HG03103 (cell line): ENCODE data around the gene PHLDA3.

Experiments used
- ATAC-seq: cut with Tn5 transposase; IDR thresholded peaks from one replicate; pipeline ENCODE4 v1.9.1; 2021; ENCODE audit warnings: low read depth; ENCODE audit not compliant: unreplicated experiment

Gene PHLDA3

GRCh38 chr1:201436969-201437368 lies 32.0 kb downstream of the PHLDA3 start:
- no peak for ATAC-seq

GRCh38 chr1:201436393-201436792 lies 32.6 kb downstream of the PHLDA3 start:
- no peak for ATAC-seq

DNA sequence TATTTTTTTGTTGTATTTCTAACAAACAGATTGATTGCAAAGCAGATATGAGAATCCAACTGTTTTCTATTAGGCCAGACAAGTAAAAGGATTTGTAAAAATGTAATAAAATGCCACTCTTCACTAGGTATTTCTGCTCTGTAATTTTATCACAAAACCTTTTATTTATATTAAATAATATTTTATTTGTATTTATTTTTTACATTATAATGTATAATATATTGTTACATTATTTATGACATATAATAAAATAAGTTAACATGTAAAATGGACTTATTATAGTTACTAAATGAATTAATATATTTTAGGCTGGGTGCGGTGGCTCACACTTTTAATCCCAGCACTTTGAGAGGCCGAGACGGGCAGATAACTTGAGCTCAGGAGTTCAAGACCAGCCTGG lies 34.7 kb downstream of the PHLDA3 start:
- ATAC-seq: no peak

DNA sequence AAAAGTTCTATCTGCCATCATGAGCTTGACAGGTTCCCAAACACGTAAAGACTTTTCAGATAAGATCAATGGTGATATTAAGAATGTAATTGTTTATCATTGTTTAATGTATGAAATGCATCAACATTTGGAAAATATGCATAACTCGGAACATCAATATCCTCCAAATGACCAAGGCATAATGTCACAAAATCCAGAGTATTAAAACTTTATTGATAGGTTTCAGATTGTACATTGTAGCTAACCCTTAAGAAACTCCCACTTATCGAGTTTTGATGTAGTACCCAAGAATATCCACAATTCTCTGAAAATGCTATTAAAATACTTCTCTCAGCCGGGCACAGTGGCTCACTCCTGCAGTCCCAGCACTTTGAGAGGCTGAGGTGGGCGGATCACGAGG lies 35.4 kb downstream of the PHLDA3 start:
- no peak for ATAC-seq

DNA sequence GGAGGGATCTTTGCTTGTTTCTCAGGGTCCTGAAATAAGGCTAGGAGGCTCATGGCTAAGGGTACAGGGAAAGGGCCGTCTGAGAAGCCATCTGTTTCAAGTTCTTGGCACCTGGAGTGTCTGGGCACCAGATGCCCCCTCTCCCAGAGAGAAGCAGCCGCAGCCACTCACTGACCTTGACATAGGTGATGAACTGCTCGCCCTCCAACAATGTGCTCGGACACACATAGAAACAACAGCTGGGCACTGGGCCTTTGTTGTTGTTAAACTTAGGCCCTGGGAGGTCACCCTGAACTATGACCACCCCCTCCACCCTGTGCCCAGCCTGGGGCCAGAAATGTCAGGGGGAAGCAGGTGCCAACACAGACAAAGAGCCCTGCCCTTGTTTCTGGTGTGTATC lies 38.2 kb downstream of the PHLDA3 start:
- ATAC-seq: no peak

DNA sequence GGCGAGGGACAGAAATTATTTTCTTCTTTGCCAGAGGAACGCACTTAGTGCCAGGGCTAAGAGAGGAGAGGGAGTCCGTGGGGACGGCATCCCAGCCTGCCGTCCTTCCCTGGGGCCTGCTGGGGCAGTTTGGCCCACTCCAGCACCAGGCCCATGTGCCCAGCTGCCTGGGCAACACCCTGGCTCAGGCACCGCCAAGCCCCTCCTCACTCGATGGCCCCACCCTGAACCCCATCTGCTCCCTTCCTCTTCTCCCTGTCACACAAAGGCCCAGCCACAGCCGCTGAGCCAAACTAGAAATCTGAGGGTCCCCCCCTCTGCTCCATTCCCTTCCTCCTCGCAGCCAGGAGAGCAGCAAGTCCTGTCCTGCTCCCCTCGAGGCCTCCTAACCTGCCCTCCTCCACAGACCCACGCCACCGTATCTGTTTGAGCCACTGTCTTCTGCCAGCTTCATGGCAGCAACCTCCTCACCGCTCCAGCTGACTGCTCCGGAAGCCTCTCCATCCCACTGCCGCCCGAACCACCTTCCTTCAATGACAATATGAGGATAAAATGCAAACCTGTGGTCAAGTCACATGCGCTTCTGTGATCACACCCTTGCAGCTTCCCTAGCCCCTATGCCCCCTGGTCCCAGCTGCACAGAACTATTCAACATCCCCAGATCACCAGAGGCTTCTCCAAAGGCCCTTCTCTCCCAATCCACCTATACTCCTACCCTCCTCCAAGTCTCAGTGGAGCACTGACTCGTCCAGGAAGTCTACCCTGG lies 39.1 kb downstream of the PHLDA3 start:
- ATAC-seq: no peak

DNA sequence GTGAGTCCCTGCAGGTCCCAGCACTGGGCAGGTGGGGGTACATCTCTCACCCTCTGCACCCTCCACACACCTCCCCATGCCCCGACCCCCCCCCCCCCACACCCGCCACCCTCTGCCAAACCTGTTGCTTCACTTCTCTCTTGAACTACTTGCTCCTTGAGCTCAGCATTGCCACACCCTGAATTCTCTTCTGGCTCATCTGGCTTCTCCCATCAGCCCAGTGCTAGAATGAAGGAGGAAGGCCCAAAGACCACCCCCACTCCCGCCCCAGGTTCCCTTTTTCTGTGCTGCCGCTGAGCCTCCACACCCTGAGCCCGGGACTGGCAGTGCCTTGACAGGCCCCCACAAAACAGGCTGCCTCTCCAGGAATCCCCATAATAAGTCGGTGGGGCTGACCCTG lies 41.0 kb downstream of the PHLDA3 start:
- no peak for ATAC-seq

DNA sequence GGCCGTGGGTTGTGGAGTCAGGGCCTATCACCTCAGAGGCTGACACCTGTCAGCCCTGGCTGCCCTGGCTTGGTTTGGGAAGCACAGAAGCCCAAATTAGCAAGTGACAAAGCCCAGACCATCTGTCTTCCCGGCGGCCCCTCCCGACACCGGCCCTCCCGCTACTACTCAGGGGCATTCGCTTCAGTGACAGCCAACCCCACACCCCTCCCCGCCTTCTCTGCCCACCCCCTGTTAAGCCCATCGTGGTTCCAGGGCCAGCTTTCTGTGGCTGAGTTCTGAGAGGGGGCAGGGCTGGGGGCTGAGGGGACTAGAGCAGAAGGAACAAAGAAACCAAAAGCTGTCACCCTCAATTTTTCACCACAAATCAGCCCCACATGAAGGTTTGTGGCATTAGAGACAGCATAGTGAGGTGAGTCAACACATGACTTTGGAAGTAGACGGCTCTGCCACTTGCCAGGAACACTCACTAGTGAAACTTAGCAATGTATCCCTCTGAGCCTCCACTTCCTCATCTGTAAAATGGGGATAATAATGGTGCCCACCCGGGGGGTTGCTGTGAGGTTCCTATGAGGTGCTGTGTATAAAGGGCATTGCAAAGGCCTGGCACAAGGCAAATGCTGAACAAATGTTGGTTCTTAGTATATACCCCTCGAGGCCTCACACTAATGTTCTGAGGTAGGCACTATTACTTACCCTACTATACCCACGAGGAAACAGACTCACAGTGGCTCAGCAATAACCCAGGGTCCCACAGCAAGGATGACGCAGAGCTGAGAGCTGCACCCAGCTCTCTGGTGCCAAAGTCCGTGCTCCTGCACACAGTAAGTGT lies 42.3 kb downstream of the PHLDA3 start:
- no peak for ATAC-seq

DNA sequence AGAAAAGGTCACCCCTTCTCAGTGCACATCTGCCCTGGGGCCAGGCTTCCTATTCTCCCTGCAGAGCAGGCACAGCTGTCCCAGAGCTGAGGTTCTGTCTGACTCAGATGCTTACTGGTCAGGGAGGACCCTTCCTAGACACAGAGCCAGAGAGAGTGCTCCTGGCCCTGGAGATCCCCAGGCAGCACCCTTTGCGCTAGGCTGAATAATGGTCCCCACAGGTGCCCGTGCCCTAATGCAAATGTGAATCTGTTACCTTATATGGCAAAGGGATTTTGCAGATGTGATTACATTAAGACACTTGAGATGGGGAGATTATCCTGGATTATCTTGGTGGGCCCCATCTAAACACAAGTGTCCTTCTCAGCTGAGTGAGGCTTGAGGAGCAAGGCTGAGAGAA lies 44.8 kb downstream of the PHLDA3 start:
- no peak for ATAC-seq

GRCh38 chr1:201423655-201424054 lies 45.3 kb downstream of the PHLDA3 start:
- no peak for ATAC-seq

DNA sequence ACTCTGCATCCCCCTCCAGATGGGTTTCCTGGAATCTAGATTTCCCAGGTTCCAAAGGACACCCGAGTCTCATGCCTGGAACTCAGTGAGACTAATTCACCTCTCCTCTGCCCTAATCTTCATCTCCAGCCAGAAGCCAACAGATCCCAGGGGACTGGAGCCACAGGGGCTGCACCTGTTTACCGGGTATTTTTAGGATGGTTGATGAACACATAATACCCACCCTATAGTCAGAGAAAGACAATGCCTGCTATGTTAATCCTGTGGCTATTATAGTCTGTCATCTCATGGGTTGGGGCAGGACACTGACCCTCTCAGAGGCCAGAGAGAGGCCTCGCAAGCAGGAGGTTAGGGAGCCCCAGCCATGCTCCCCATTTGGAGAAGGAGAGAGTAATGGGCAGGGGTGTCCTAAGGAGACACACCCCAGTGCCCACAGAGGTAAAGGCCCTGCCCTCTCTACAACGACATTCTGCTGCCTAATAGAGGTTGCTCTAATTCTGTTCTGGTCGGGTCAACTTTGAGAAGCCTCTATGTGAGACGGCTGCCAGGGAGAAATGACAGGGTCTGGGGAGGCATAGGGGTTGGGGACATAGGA lies 46.5 kb downstream of the PHLDA3 start:
- ATAC-seq: no peak

DNA sequence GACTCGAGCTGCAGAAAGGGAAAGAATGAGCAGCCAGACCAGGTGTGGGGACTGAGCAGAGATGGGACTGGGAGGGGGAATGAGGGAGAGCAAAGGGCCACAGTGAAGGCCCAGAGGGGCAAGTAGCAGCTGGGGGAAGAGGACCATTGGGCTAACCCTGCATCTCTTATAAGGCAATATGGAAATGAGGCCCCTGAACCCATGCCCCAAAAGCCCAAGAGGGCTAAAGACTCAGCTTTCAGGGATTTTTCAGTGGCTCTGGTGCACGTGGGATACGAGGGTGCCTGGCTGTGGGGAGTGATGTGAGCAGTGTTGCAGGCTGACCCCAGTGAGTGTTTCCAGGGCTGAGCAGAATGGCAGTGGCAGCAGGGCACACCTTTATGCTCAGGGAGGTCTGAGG lies 47.0 kb downstream of the PHLDA3 start:
- ATAC-seq: no peak

GRCh38 chr1:201421041-201421440 lies 47.9 kb downstream of the PHLDA3 start:
- no peak for ATAC-seq

GRCh38 chr1:201420608-201421002 lies 48.4 kb downstream of the PHLDA3 start:
- no peak for ATAC-seq

GRCh38 chr1:201419746-201420607 lies 49.0 kb downstream of the PHLDA3 start:
- no peak for ATAC-seq

- no peak for ATAC-seq
These were observed 49.7 kb downstream of the PHLDA3 start for GRCh38 chr1:201419256-201419655.

DNA sequence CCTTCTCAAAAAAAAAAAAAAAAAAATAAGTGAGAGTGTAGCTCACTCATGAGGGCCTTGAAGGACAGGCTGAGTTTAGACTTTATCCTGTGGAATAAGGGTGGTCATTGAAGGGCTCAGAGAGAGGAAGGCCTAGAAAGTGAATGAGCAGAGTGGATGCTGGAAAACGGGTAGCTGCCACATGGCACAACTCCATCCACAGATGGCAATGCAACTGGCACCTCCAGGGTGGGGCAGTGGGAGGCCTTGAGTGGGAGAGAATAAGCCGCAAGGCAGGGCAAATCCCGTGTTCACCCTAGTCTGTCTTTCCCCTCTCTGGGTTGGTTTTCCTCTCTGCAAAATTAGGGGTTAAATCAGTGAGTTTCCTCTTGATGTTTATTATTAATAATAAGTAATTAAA lies 50.5 kb downstream of the PHLDA3 start:
- ATAC-seq: no peak
